ENCODE measurements around the gene ADAM8.

Gene ADAM8

DNA sequence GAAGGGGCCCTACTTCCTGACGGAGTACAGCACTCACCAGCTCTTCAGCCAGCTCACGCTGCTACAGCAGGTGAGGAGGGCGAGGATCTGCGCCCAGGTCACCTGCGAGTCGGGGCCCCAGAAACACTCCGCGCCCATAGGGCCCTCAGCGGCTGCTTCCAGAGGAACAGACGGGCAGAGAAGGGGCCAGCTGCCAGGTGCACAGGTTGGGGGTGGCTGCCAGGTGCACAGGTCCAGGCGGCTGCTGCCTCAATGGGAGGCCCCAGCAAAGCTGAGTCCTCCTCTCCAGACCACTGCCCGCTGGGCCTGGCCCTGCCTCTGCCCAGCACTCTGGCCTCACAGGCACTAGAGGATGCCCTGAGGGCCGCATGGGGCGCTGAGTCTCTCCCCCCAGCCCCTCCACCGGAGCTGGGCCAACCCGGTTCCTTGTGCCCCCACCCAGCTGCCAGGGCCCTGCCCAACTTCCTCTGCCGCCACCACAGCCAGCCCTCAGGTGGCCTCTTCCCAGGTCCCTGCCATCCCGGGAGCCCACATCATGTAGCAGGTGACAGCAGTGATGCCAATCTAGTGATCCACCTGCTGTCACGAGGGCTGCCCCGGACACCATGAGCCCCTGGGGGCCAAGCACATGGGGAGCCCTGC, 63.7 kb downstream of the ADAM8 start:
- TF ChIP-seq POLR2AphosphoS5 (IDR thresholded peaks at IDR 0.05; ENCODE audit: low read depth, low read length) (no peak), POLR2A (IDR thresholded peaks at IDR 0.05; ENCODE audit: low read depth, low read length) (no peak), POU2F2 (IDR thresholded peaks at IDR 0.05; ENCODE audit: low read depth, low read length) (no peak)
- no peak for FAIRE-seq
- no peak for DNase-seq (ENCODE audit: insufficient read length, low spot score)
